Activated effector memory CD4-positive, alpha-beta T cell treated with Interleukin-2 at 50 U/mL for 16 hours (primary cell): Measurements from ENCODE around the gene PDSS2.
"Not testable (repeated sequence)": the region's sequence is repeated elsewhere in the genome, so short reads cannot be mapped to it uniquely, and the experiment has no call there.

Source experiments
- DNase-seq: peaks from one replicate; pipeline ENCODE4 v3.0.0-alpha.2; 2020

The PDSS2 gene

DNA sequence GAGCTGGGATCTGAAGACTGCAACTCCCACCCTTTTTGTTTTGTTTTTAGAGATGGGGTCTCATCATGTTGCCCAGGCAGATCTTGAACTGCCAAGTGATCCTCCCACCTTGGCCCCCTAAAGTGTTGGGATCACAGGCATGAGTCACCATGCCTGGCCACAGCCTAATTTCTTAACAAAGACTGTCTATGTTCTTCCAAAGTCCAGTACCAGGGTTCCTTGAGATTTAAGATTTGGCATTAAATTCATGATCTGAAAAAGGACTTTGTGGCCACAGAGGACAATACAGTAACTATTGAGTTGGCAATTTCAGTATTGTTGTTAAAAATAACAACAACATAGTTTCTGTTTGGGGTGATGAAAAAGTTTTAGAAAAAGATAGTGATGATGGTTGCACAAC lies 315.4 kb downstream of the PDSS2 start:
- DNase-seq, result no peak

DNA sequence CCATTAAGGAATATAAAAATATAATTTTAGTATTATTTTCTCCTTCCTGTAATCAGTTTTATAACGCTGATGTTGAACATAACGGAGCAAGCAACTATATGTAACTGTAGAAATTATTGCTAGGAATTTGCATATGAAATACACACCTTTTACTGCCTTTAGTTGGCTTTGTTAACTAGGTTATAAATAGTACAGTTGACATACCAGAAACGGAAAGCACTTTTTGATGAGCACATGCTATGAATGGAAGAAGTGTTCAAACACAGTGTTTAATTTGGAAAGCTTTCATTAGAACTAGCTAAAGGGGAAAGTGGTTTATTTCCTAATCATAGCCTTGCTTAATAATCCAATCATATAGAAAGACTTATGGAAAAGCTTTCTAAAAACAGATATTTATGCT lies 318.8 kb downstream of the PDSS2 start:
- no peak for DNase-seq

DNA sequence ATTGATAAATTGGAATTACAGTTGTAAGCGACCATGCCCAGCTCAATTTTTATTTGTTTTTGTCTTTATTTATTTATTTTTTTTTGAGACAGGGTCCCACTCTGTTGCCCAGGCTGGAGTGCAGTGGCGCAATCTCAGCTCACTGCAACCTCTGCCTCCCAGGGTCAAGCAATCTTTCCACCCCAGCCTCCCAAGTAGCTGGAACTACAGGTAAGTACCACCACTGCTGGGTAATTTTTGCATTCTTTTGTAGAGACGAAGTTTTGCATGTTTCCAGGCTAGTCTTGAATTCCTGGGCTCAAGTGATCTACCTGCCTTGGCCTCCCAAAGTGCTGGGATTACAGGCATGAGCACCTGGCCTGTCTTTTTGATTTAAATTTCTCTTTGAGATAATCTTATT lies 323.0 kb downstream of the PDSS2 start:
- DNase-seq, result not testable (repeated sequence)

DNA sequence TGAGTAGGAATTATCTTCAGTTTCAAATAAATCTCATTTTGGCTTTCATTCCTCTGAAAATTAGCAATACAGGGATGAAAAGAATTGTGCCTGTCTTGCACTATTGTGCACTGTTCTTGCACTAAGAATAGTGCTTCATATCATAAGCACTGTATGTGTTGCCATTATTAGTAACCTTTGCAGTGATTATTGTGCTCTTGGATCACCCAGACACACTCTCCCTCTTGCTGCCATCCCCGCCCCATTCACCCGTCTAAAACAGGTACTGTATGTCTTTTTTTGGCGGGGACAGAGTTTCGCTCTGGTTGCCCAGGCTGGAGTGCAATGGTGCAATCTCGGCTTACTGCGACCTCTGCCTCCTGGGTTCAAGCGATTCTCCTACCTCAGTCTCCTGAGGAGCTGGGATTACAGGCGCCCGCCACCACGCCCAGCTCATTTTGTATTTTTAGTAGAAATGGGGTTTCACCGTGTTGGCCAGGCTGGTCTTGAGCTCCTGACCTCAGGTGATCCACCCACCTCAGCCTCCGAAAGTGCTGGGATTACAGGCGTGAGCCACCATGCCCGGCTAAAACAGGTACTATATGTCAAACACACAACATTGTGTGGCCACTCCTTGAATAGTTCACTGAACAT lies 324.2 kb downstream of the PDSS2 start:
- not testable (repeated sequence) for DNase-seq

DNA sequence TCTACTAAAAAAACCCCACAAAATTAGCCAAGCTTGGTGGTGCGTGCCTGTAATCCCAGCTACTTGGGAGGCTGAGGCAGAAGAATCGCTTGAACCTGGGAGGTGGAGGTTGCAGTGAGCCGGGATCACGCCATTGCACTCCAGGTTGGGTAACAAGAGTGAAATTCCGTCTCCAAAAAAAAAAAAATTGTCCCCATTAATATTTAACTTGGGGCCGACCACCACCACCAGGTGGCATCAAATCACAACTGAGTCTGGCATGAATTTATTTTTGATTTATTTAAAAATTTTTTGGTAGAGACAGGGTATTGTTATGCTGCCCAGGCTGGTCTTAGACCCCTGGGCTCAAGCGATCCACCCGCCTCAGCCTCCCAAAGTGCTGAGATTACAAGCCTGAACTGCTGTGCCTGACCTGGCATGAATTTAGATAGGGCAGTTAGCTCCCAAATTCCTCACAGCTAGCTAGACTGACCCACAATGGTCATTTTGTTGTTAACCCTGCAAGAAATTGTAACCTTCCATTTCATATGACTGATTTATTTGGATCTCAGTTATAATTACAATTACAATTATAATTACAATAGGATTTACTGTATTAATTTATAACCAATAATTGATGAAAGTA lies 326.9 kb downstream of the PDSS2 start:
- no peak for DNase-seq

DNA sequence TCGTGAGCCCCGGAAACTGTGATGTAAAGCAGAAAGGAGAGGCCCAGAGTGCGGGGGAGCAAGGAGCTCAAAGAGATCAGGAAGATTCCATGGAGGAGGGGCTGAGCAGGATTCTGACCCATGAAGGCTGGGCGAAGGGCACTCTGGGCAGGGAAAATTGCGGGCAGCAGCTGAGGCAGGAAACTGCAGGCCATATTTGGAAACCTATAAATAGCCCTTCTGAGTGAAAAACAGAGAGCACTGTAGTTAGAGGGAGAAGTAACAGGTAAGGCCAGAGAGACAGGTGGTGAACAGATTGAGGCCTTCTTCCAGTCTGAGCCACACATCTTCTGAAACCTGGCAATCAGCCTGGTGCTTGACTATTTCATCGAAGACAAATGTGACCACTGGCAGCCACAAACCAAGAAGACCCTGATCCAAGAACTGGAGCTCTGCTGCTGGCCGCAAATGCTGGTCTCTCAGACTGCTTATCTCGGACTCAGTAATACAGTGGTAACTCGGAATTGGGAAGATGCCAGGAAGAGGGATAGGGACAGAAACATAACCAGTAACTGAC lies 329.9 kb downstream of the PDSS2 start:
- DNase-seq, result no peak

DNA sequence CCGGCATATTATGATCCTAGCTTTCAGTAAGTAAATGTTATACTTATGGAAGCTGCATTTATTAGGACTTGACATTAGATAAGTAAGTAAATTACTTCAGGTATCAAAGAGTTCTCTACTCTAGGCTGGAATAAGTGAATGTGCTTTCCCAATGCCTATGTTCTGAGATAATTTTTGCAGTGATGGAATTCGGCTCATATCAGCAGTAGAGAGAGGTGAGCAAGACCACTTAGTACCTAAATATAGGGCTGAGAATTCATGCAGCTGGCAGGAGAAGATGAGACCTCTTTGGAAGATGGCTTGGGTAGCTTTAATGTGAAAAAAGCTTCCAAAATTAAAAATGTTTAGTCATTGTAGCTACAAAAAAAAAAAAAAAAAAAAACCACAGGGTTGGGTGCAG lies 330.8 kb downstream of the PDSS2 start:
- no peak for DNase-seq

DNA sequence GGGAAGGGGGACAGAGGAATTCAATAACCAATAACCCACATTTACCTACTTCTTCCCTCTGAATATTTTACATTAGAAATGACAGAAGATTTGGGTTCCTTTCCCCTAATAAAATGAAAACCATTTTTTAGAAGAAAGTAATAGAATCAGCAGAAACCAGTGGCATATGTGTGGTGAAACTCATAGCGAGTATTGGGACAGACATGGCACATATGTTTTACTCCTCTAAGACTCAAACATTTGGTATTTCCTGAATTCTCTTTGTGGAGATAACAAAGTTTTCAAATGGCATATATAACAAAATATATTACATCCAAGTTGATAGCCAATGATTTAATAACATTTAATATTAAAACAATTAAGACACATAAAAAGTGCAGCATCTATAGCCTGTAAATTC lies 331.2 kb downstream of the PDSS2 start:
- no peak for DNase-seq

DNA sequence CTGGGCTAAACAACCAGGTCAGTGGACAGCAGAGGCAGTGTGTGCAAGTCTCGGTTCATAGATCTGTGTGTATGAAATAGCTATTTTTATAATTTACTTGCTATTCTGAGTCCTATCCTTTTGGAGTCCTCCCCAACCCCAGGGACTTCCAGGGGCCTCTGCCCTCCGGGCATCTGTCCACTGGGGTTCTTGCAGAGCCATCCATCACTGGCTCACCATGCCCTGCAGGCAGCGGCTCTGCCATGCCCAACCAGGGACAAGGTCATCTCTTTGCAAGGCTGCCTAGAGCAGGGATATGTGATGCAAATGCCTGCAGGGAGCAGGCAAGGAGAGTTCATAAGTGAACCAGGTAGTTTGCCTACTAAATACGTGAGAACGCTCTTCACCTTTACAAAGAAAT lies 333.6 kb downstream of the PDSS2 start:
- no peak for DNase-seq

DNA sequence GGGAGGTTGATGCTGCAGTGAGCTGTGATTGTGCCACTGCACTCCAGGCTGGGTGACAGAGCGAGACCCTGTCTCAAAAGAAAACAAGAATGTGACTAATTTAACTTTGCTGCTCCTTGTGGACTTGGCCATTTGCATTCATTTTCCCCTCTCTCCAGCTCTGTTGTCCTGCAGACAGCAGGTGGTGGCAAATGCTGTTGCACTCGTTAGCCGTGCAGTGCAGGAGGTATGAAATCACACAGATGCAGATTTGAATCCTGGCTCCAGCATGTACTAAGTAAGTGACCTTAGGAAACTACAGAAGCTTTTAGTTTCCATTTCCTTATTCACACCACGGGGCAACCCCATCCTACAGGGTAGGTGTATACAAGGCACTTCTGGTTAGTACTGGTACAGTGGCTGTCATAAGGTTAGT lies 334.4 kb downstream of the PDSS2 start:
- DNase-seq, result no peak

DNA sequence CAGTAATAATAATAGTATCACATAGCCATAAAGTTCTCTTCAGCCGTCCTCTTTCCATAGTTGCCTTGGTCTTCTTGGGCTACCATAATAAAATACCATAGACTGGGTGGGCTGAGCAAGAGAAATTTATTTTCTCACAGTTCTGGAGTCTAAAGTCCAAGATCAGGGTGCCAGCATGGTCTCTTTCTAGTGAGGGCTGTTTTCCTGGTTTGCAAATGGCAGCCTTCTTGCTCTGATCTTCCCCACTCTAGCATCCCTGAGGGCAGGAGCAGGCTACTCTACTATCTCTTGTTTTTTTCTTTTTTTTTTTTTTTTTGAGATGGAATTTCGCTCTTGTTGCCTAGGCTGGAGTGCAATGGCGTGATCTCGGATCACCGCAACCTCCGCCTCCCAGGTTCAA lies 335.9 kb downstream of the PDSS2 start:
- no peak for DNase-seq

DNA sequence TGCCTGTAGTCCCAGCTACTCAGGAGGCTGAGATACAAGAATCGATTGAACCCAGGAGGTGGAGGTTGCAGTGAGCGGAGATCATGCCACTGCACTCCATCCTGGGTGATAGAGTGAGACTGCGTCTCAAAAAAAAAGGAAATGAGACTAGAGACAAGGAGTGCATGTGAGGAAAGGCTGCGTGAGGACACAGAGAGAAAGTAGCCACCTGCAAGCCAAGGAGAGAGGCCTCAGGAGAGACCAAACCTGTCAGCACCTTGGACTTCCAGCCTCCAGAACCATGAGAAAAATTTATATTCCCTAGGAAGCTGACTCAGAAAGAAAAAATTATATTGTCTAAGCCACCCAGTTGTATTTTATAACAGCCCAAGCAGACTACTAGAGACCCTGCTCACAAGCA lies 336.6 kb downstream of the PDSS2 start:
- no peak for DNase-seq

DNA sequence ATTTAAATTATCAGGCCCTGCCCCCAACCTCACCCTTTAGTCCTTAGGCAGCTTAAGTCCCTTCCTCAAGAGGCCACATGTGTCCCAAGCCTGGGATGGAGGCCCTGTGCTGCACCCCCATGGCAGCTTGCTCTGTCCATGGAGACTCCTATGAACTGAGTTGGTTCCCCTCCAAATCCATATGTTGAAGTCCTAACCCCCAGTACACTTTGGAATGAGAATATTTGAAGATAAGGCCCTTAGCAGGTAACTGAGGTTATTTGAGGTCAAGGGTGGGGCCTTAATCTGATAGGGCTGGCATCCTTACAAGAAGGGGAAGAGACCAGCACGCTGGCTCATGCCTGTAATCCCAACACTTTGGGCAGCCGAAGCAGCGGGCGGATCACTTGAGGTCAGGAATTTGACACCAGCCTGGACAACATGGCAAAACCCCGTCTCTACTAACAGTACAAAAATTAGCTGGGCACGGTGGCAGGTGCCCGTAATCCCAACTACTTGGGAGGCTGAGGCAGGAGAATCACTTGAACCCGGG lies 337.3 kb downstream of the PDSS2 start:
- no peak for DNase-seq

DNA sequence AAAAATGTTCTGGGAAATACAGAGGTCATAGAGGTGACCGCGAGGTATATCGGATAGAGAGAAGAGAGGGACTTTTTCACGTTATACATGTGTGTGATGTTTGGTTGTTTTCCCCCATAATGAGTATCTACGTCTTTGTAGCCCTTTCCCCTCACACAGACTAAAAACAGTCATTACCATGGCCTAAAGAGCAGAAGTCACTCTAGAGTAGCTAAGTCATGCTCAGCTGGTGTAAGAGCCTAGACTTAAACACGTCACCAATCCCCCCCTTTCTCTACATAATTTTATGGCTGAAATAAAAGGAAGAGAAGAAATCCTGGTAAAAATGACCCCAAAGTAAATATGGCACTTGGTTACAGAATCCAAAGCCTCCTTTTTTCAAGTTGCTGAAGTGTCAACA lies 338.1 kb downstream of the PDSS2 start:
- DNase-seq, result no peak

DNA sequence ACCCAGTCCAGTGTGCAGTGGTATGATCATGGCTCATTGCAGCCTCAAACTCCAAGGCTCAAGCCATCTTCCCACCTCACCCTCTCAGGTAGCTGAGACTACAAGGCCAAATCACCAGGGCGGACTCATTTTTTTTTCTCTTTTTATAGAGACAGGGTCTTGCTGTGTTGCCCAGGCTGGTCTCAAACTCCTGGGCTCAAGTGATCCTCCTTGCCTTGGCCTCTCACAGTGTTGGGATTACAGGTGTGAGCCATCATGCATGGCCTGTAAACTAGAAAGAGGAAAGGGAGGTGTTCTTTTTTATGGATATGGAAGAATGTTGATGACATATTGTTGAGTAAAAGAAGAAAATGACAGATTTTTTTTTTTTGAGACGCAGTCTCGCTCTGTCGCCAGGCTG lies 339.0 kb downstream of the PDSS2 start:
- no peak for DNase-seq

DNA sequence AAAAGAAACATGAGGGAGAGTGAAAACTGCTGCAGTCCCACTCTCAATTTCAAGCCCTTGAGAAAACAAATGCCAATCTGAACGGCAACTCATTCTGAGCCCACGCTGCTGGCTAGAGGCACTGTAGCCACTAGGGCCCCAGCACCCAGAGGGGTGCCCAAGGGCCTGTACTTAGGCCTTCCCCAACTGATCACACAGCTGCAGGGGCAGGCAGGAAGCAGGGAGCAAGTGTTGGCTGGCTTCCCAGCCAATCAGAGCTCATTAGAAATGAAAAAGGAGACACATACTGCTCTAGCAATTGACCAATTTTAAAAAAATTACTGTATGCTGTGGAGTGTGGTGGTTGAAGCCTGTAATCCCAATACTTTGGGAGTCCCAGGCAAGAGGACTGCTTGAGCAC lies 340.4 kb downstream of the PDSS2 start:
- DNase-seq, result no peak

DNA sequence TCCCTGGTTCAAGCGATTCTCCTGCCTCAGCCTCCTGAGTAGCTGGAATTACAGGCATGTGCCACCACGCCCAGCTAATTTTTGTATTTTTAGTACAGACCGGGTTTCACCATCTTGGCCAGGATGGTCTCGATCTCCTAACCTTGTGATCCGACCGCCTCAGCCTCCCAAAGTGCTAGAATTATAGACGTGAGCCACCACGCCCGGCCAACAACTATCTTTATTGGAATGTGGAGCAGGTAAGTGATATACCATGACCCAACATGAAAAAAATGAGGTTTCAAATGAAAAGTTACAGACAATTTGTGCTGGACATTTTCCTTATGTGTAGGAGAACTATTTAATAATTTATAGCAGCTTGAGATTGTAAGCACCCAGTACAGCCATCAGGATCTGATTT lies 340.8 kb downstream of the PDSS2 start:
- not testable (repeated sequence) for DNase-seq

DNA sequence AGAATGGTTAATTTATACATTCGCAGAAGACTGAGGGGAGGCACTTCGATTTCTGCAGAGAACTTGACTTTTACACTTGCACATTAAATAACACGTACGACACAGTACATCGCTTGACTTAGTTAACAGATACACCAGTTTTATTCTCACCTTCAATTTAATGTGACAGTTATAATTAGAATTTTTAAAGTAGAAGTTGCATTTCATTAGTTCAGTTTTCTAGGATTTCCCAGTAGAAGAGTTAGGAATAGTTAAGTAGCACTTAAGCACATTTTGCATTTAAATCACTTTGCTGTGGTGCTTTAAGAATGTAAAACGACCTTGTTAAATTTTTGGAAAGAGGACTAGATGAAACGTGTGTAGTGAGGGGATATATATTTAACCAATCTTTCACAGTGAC lies 342.4 kb downstream of the PDSS2 start:
- DNase-seq, result no peak

DNA sequence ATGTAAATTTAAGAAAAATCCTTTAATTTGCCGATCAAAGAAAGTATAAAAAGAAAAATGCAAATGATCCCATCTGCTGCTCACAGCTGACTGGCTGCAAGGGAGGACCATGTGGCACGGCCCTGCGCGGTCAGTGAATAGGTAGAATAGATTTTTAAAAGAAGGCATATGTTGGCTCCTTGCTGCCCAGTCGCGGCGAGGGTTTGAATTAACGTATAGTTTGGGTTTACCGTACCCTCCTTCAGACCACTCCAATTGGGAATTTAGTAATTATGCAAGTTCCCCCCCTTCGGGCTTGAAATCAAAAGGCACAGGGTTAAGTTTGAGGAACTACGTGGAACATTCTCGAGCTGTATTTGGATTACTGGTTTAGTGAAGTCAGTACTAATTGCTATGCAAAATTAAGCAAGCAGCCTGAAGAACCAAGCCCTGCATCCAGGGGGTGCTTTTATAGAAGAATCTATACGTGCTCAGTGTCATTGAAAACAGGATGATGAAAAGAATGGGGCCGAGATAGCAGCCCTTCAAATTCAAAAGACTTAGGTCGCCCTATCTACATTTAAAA lies 343.0 kb downstream of the PDSS2 start:
- DNase-seq, result no peak

DNA sequence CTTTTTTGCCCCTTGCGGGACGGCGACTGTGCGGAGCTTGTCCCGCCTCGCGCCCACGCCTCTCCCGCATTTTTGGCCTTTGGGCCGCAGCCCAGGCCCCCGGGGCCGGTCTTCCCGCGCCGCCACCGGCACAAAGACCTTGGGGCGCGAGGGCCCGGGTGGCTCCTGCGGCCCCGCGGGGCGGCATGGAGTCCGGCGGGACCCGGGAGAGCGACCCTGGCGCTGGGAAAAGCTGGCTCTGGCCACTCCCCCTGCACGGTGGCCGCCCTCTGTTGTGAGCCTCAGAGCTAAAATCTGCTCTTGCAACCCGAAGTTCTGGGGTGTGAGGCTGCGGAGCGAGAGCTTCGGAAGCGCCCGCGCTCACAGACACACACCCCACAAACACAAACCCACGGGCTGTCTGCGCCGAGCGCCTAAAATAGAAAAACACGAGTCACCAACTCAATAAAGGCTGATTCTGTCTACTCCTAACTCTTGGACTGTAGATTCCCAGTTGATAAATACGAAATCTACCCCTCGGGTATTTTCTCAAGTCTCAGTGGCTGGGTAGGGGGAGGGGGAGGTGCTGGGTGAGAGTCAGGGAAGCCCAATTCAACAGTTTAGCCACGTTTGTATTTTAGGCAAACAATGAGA lies 343.6 kb downstream of the PDSS2 start:
- no peak for DNase-seq

DNA sequence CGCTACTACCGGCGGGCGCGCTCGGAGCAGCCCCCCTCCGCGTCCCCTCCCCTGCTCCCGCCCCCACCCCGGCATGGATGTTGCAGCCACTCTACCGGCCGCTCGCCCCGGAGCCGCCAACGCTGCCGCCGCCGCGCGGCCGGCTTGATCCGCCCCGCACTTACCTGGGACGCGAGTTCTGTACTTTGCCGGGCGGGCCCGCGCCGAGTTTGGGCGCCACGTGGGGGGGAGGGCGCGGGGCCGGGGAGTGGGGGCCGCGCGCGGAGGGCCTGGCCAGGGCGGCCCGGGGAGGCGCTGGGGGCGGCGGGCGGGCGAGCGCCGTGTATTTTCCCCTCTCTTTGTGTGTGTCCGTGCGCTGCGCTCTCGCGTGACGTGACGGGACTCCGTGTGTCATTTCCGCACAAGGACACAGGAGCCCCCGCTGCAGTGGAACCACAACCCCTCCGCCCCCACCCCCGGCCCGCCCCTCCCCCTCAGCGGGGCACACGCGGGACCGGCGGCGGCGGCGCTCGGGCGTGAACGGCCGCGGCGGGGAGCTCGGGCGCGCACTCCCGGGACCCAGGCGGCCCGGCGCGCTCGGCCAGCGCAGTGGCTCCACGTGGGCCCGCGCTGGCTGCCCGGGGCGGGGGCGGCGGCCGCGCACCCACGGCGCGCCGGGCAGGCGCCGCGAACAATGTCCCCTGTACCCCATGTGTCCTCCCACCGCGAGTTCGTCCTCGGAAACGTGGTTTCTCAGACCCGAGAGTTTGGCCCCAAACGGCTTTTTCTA lies 344.3 kb downstream of the PDSS2 start, which contains the start of gene BEND3:
Gene BEND3 (minus strand): TSS at position 590 of the 769 bp plus-strand sequence. CDS start 16,230 bp downstream, outside the sequence.
- peak; percentile 26 for DNase-seq

DNA sequence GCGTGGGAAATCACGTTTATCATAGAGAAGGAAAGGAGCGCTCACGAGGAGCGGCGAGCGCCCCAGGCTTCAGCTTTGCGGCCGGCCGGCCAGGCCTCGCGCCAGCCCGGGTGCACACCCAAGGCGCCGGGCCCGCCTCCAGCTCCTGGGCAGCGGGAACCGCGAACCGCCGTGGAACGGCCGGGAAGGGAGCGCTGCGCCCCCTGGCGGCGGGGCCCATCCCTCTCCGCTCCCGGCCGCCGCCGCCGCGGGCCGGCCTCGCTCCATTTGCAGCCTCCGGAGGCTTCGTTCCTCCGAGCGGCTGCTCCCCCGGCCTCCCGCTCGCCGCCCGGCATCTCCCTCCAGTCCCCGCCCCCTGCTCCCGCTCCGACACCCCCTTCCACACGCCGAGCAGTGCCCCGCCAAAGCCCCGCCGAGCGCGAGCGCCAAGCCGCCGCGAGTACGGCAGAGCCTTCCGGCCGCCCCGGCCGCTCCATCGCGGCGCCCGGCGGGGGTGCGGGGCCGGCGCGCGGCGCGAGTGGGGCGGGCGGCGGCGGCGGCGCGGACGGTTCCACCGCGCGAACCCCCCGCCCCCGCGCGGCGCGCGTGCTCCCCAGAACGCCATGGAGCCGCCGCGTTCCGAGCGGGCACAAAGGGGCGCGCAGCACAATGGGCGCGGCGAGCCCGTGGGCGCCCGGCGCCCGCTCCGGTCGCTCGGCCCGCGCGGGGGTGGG lies 345.0 kb downstream of the PDSS2 start:
- DNase-seq, result peak; percentile 58
